HEK293 (cell line): ENCODE measurements around the gene ALOX5.

Experiments
- OVOL3 ChIP-seq: fragments of 450-650 bp; formaldehyde crosslinking; IDR thresholded peaks from 2 replicates; pipeline ENCODE4 v1.5.1; 2016; ENCODE audit warnings: missing biosample characterization, missing genetic modification characterization
- ZBTB17 ChIP-seq: fragments of 450-650 bp; formaldehyde crosslinking; IDR thresholded peaks from 2 replicates; pipeline ENCODE4 v1.5.1; 2016; ENCODE audit warnings: missing biosample characterization, missing genetic modification characterization
- ZBTB48 ChIP-seq: fragments of 450-650 bp; formaldehyde crosslinking; IDR thresholded peaks from 2 replicates; pipeline ENCODE4 v1.5.1; 2016; ENCODE audit warnings: missing biosample characterization, missing genetic modification characterization
- ZFP41 ChIP-seq: fragments of 450-650 bp; formaldehyde crosslinking; IDR thresholded peaks from 2 replicates; pipeline ENCODE4 v1.5.1; 2016; ENCODE audit warnings: missing biosample characterization, missing genetic modification characterization, borderline replicate concordance
- ZNF23 ChIP-seq: fragments of 450-650 bp; formaldehyde crosslinking; IDR thresholded peaks from 2 replicates; pipeline ENCODE4 v1.5.1; 2016; ENCODE audit warnings: missing biosample characterization, missing genetic modification characterization, borderline replicate concordance
- ZNF426 ChIP-seq: fragments of 450-650 bp; formaldehyde crosslinking; IDR thresholded peaks from 2 replicates; pipeline ENCODE4 v1.5.1; 2017; ENCODE audit warnings: missing biosample characterization, missing genetic modification characterization, mild to moderate bottlenecking, inconsistent platforms, moderate library complexity
- ZNF48 ChIP-seq: fragments of 450-650 bp; formaldehyde crosslinking; IDR thresholded peaks from 2 replicates; pipeline ENCODE4 v1.5.1; 2016; ENCODE audit warnings: missing biosample characterization, missing genetic modification characterization
- ZNF629 ChIP-seq: fragments of 450-650 bp; formaldehyde crosslinking; IDR thresholded peaks from 2 replicates; pipeline ENCODE4 v1.5.1; 2017; ENCODE audit warnings: missing biosample characterization, missing genetic modification characterization
- ZNF76 ChIP-seq: fragments of 450-650 bp; formaldehyde crosslinking; IDR thresholded peaks from 2 replicates; pipeline ENCODE4; 2016; ENCODE audit warnings: low read depth, missing biosample characterization, missing genetic modification characterization, borderline replicate concordance
- TF ChIP-seq, protein P1 (sequence below): fragments of 450-650 bp; formaldehyde crosslinking; IDR thresholded peaks from 2 replicates; pipeline ENCODE4 v1.5.1; 2016; ENCODE audit warnings: missing biosample characterization, missing genetic modification characterization
- TF ChIP-seq, protein P2 (sequence below): fragments of 450-650 bp; formaldehyde crosslinking; IDR thresholded peaks from 2 replicates; pipeline ENCODE4 v1.5.1; 2016; ENCODE audit warnings: missing biosample characterization, missing genetic modification characterization
- TF ChIP-seq, protein P3 (sequence below): fragments of 450-650 bp; formaldehyde crosslinking; IDR thresholded peaks from 2 replicates; pipeline ENCODE4 v1.5.1; 2016; ENCODE audit warnings: missing biosample characterization, missing genetic modification characterization, low read depth
- TF ChIP-seq, protein P4 (sequence below): sonication (generic); formaldehyde crosslinking; IDR thresholded peaks from 2 replicates; pipeline ENCODE4 v1.8.1; 2022; ENCODE audit warnings: mild to moderate bottlenecking, moderate library complexity, missing genetic modification reagents
- TF ChIP-seq, protein P5 (sequence below): fragments of 450-650 bp; formaldehyde crosslinking; conservative IDR thresholded peaks from 2 replicates; pipeline ENCODE4 v1.5.1; 2016; ENCODE audit warnings: low read depth, missing biosample characterization, missing genetic modification characterization

DNA sequence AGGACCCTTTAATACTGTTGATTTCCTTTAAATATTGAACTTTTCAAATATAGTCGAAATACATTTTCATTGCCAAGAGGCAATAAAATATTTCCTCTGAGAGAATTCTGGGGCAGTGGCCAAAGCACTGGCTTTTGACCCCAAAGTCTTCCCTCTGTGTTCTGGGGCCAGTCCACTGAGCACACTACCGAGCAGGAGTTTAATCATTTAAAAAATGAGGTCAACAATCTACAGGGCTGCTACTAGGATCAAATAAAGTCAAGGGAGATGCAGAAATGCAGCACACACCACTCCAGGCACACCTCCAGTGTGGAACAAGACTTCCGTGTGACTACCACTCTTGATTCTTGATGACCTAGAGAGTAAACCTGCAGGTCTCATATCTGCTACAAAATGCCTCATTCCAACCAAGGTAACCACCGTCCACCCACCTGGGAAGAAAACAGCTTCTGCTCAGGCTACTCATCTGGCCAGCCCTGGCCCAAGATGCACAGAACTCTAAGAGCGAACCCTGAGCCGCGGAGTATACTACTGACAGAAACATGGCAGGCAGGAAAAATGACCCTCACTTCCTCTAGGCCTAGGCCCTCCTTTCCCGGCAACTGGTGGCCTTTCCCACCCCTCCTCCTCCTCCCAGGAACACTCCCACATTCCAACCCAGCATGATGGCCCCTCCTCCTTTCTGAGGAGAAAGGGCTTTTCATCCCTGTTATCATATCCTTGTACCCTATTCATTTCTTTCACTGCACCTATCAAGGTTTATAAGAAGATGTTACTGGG, 97.7 kb downstream of the ALOX5 start:
- TF ChIP-seq, protein P1, sequence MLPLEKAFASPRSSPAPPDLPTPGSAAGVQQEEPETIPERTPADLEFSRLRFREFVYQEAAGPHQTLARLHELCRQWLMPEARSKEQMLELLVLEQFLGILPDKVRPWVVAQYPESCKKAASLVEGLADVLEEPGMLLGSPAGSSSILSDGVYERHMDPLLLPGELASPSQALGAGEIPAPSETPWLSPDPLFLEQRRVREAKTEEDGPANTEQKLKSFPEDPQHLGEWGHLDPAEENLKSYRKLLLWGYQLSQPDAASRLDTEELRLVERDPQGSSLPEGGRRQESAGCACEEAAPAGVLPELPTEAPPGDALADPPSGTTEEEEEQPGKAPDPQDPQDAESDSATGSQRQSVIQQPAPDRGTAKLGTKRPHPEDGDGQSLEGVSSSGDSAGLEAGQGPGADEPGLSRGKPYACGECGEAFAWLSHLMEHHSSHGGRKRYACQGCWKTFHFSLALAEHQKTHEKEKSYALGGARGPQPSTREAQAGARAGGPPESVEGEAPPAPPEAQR (tag by site-specific recombination) = no peak
- no peak for TF ChIP-seq ZNF23 (tag by site-specific recombination)
- no peak for TF ChIP-seq ZBTB48 (tag by site-specific recombination)
- TF ChIP-seq, protein P2, sequence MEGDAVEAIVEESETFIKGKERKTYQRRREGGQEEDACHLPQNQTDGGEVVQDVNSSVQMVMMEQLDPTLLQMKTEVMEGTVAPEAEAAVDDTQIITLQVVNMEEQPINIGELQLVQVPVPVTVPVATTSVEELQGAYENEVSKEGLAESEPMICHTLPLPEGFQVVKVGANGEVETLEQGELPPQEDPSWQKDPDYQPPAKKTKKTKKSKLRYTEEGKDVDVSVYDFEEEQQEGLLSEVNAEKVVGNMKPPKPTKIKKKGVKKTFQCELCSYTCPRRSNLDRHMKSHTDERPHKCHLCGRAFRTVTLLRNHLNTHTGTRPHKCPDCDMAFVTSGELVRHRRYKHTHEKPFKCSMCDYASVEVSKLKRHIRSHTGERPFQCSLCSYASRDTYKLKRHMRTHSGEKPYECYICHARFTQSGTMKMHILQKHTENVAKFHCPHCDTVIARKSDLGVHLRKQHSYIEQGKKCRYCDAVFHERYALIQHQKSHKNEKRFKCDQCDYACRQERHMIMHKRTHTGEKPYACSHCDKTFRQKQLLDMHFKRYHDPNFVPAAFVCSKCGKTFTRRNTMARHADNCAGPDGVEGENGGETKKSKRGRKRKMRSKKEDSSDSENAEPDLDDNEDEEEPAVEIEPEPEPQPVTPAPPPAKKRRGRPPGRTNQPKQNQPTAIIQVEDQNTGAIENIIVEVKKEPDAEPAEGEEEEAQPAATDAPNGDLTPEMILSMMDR (tag by site-specific recombination) = no peak
- TF ChIP-seq ZNF48 (tag by site-specific recombination) = no peak
- TF ChIP-seq ZBTB17 (tag by site-specific recombination) = no peak
- TF ChIP-seq, protein P3, sequence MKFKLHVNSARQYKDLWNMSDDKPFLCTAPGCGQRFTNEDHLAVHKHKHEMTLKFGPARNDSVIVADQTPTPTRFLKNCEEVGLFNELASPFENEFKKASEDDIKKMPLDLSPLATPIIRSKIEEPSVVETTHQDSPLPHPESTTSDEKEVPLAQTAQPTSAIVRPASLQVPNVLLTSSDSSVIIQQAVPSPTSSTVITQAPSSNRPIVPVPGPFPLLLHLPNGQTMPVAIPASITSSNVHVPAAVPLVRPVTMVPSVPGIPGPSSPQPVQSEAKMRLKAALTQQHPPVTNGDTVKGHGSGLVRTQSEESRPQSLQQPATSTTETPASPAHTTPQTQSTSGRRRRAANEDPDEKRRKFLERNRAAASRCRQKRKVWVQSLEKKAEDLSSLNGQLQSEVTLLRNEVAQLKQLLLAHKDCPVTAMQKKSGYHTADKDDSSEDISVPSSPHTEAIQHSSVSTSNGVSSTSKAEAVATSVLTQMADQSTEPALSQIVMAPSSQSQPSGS (tag by site-specific recombination) = no peak
- TF ChIP-seq ZFP41 (tag by site-specific recombination) = no peak
- TF ChIP-seq ZNF76 = no peak
- TF ChIP-seq OVOL3 (tag by site-specific recombination) = no peak
- no peak for TF ChIP-seq ZNF629
- TF ChIP-seq, protein P4, sequence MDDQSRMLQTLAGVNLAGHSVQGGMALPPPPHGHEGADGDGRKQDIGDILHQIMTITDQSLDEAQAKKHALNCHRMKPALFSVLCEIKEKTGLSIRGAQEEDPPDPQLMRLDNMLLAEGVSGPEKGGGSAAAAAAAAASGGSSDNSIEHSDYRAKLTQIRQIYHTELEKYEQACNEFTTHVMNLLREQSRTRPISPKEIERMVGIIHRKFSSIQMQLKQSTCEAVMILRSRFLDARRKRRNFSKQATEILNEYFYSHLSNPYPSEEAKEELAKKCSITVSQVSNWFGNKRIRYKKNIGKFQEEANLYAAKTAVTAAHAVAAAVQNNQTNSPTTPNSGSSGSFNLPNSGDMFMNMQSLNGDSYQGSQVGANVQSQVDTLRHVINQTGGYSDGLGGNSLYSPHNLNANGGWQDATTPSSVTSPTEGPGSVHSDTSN (CRISPR knock-in tag) = no peak
- no peak for TF ChIP-seq ZNF426 (tag by site-specific recombination)
- TF ChIP-seq, protein P5, sequence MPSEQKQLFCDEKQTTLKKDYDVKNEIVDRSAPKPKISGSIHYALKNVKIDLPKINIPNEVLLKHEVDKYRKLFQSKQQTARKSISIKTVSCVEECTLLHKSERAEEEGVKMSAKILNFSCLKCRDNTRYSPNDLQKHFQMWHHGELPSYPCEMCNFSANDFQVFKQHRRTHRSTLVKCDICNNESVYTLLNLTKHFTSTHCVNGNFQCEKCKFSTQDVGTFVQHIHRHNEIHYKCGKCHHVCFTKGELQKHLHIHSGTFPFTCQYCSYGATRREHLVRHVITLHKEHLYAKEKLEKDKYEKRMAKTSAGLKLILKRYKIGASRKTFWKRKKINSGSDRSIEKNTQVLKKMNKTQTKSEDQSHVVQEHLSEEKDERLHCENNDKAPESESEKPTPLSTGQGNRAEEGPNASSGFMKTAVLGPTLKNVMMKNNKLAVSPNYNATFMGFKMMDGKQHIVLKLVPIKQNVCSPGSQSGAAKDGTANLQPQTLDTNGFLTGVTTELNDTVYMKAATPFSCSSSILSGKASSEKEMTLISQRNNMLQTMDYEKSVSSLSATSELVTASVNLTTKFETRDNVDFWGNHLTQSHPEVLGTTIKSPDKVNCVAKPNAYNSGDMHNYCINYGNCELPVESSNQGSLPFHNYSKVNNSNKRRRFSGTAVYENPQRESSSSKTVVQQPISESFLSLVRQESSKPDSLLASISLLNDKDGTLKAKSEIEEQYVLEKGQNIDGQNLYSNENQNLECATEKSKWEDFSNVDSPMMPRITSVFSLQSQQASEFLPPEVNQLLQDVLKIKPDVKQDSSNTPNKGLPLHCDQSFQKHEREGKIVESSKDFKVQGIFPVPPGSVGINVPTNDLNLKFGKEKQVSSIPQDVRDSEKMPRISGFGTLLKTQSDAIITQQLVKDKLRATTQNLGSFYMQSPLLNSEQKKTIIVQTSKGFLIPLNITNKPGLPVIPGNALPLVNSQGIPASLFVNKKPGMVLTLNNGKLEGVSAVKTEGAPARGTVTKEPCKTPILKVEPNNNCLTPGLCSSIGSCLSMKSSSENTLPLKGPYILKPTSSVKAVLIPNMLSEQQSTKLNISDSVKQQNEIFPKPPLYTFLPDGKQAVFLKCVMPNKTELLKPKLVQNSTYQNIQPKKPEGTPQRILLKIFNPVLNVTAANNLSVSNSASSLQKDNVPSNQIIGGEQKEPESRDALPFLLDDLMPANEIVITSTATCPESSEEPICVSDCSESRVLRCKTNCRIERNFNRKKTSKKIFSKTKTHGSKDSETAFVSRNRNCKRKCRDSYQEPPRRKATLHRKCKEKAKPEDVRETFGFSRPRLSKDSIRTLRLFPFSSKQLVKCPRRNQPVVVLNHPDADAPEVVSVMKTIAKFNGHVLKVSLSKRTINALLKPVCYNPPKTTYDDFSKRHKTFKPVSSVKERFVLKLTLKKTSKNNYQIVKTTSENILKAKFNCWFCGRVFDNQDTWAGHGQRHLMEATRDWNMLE (tag by site-specific recombination) = no peak
